ENCODE results near the gene RPTN. TPM values are rescaled to one million over a fixed set of nuclear protein-coding genes. Genes with fewer than 3 reads are reported as not detected.

Gene RPTN, protein sequence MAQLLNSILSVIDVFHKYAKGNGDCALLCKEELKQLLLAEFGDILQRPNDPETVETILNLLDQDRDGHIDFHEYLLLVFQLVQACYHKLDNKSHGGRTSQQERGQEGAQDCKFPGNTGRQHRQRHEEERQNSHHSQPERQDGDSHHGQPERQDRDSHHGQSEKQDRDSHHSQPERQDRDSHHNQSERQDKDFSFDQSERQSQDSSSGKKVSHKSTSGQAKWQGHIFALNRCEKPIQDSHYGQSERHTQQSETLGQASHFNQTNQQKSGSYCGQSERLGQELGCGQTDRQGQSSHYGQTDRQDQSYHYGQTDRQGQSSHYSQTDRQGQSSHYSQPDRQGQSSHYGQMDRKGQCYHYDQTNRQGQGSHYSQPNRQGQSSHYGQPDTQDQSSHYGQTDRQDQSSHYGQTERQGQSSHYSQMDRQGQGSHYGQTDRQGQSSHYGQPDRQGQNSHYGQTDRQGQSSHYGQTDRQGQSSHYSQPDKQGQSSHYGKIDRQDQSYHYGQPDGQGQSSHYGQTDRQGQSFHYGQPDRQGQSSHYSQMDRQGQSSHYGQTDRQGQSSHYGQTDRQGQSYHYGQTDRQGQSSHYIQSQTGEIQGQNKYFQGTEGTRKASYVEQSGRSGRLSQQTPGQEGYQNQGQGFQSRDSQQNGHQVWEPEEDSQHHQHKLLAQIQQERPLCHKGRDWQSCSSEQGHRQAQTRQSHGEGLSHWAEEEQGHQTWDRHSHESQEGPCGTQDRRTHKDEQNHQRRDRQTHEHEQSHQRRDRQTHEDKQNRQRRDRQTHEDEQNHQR
- total RNA-seq (2014; rRNA removed; shearing (Covaris generic)), result not detected in 2 replicates

DNA sequence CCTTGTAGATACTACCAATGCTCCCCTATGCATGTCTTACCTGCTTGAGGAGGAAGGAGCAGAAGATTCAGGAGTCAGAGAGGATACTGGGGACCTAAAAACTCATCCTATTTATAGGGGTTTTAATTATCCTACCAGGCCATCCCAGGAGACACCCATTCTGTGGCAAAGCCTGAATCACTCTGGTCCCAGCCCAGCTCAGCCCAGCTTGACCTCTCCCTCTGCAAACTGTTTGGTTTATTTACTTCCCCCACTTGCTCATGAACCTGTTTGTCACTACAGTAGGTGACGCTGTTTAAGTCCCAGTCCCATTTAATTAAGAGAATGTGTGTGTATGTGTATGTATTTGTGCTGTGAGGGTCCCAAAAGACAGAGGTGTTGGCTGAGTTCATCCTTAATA is at the start of gene RPTN:
TSS of gene RPTN (minus strand) at position 85 of the 400 bp plus-strand sequence. CDS start 1,339 bp downstream, outside the sequence.
- no peak for DNase-seq (ENCODE audit: low read depth)

DNA sequence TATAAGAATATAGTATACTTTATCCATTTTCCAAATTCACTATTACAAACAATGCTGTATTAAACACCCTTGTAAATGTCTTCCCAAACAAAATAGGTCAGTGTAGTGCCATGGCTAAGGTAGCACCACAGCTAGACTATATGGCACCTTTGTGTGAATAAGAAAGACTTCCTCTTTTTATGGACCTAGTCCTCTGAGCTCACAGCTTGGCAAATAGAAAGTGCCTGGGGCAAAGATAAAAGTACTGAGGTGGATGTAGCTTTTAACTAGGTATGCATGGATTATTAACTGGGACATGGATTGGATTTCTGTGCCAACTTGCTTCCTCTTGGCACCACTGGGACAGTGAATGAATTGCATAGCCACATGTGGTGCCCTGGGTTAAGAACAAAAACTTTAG is 40.0 kb upstream of the RPTN start:
- DNase-seq (ENCODE audit: low read depth), result no peak

DNA sequence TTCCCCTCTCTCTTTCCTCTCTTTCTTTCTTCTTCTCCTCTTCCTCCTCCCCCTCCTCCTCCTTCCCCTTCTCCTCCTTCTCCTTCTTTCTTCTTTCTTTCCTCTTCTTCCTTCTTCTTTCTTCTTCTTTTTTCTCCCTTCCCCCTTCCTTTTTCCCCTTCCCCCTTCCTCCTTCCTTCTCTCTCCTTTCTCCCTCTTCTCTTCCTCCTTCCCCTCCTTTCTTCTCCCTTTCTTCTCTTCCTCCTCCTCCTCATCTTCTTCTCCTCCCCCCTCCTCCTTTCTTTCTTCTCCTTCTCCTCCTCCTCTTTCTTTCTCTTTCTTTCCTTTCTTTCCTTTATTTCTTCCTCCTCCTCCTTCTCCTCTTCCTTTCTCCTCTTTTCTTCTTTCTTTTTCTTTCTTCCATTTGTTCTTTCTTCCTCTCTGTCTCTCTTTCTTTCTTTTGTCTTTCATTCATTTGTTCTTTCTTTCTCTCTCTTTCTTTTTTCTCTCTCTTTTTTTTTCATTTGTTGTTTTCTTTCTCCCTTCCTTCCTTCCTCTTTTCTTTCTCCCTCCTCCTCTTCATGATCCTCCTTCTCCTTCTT is 38.4 kb upstream of the RPTN start:
- no peak for DNase-seq (ENCODE audit: low read depth)

DNA sequence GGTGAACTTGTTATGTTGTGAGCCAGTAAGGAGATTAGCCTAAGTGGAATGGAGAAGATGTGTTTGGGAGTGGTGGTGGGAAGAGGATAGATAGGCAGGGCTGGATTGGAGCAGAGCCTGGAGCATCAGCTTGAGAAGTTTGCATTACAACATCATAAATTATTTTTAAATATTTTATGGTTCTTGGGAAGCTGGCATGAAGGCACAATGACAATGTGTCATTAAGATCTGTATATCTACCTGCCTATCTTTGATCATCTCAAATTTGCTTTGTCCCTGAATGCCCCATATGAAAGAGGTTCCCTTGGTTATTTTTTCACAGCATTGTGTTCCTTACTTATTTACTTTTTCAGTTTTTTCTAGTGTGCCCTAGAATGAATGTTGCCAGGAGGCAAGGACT is 32.7 kb upstream of the RPTN start:
- no peak for DNase-seq (ENCODE audit: low read depth)

DNA sequence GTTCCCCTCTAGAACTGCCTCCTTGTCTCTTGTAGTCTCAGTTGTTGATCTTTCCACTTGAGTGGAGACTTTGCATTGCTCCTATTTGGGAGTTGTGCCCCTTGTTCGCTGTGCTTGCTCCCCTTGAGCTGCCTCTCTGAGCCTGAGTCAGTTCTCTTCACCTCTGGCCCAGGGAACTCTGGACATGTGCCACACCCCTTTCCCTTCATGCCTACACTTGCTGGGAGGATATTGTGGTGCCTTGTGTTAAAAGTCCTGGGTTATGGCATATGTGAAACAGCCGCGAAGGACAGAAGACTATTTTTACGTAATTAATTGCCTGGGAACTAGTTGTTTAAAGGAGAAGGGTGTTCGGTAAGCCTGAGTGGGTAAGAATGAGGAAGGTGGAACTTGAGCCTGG is 32.2 kb upstream of the RPTN start:
- DNase-seq (ENCODE audit: low read depth), result no peak

DNA sequence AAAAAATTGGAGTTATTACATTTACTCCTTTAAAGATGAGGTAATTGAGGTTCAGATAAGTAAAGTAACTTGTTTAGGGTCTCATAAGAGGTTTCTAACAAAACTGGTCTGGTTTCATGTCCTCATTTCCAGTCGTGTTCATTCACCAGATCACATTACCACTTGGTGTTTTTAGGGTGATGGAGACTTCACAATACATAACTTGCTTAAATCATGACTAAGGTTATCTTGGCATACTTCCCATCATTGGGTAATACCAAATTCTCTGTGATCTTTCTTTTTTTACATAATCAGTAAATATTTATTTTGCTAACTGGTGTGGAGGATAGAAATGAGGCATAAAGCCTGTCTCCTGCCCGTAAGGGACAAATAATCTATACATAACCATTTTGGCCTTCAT is 31.6 kb upstream of the RPTN start:
- peak; percentile 22 for DNase-seq (ENCODE audit: low read depth)

DNA sequence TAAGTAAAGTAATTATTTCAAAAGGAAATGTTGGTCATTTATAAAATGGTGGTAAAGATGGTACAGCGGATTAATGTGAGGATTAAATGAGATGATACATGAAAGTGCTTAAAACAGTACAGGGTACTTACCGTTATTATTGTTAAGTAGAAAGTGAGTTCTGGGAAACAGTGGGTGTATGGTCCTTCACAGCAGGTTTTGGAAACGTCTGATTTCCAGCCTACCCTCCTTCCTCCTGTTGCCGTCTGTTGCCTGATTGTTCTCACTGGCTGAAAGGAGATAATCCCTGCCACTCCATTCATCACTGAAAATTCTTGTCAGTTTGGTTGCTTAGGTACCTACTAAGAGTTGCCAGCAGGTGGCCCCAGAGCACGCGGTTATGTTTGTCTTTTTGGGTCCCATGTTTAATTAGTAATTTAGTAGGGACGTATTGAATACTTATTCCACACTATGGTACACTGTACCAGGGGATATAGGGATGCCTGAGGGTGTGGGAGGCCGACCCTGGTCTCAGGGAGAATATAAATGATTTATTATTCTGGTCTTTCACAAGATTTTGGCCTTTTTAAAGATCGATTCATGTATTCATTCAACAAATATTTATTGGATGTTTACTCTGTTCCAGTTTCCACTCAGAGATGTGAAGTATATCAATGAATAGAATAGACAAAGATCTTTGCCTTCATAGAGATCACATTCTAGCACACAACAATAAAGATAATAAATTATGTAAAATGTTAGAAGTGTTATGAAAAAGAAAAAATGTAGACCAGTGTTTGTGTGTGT is 30.8 kb upstream of the RPTN start:
- DNase-seq (ENCODE audit: low read depth), result peak; percentile 80

DNA sequence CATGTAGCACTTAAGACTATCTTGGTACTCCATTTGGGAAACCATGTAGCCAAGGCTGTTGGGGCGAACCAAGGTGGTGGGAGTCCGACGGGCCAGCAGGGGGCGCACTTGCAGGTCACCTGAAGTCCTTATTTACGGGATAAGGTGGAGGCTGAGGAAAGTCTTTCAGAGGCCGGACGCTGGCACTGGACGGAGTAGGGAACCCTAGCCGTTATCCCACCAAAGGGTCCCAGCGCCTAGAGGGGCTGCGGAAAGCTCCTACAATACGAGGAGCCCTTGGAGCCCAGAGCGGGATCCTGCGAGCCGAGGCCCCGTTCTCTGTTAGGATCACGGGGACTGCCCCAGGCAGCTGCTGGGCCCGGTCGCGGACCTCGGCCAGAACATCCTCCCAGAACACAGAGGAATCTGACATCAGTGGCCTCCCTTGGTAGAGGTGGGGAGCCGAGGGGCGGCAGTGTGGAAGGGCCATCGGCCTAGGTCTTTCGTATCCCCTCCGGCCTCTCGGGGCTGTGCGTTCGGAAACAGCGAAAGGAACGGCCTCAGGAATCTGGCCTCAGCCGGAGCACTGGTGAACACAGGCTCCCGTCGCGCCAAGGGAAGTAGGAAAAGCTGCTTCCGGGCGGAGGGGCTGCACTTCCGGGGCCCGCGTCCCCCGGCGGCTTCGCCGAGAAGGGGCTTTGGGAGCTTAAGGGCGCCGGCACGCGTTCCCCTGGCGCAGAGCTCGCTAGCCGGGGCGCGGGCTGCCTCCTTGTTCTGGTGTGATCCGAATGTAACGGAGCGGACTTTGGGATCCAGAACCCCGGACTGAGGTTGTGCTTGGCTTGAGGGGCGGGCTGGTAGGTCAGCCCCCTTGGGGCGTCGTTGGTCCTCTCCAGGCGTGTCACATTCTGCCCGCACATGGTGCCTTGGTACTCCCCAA is 29.9 kb upstream of the RPTN start:
- DNase-seq (ENCODE audit: low read depth), result peak; percentile 86

DNA sequence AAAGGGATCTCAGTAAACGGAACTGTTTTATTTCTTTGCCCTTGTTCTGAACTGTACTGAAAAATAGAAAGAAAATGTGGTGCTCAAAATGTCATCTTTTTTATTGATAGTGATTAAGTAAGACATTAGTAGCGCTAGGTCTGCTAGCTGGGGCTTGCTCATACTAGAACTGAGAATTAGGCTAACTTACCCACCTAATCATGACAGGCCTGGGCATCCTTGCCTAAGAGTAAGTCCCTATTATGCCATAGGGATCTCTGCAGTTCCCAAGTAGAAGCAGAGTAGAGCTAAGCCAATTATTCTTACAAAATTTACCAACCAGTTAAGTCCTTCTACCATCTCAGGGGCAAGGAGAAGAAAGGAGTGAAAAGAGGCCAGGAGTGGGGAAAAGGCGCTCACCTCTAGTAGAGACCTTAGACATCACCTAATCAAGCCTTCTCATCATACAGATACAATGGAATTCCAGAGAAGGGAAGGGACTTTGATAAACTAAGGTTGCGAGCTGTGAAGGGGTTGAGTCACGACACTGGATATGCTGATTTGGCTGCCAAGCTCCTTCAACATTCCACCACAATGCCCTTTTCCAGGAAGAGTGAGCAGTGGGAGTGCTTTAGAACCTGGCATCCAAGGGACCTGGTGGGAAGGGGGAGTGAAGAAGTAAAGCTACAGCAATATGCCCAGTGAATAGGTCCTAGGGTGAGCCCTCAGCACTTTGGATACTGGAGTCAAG is 27.7 kb upstream of the RPTN start:
- peak; percentile 40 for DNase-seq (ENCODE audit: low read depth)

DNA sequence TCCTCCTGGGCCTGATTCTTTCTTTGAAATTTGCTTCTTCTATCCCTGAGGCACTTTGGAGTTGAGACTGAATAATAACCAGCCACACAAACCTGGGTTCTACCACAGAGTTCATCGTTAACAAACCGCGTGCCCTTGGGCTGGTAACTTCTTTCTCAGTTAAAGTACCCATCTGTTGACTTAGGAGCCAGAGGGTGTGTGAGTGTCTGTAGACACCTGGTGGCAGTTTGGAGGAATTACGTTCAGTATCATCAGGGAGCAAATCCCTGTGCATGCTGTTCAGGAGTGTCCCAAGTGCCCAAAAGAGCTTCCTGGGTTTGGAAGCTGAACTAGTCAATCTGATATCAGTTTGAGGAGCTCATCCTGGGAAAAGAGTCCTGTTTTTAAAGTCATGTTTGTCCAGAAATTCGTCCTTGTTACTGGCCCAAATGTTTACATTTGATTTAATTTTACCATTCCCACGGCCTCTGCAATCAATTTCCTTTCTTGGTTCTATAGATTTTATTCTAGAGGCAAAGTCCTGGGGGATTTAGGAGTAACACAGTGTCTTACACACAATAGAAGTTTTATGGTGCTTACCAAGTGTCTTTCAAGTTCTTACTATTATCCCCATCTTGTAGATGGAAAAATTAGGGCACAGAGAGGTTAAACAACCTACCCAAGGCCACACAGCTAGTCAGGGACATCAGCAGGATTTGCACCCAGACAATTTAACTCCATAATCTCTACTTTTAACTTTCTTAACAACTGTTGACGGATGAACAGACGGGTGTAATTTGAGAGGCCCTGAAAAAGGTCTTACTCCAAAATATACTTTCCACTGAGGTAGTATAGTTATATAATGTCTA is 26.7 kb upstream of the RPTN start:
- peak; percentile 71 for DNase-seq (ENCODE audit: low read depth)

DNA sequence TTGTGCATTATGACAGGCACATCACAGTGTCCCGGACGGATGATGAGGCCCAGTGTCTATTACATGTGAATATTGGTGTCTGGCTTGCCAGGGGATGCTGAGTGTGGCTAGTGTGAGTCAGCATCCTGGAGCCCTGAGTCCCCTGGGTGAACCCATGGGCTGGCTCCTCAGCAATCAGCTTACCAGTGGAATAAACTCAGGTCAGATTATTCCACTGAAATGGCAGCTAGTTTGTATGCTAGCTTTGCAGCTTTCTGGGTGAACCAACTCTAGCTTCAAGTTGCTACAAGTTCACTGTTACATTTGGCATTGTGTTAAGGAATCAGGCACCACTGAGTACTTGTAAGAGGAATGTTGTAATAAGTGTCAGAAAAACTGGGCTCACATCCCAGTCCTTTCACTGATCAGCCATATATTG is 23.9 kb upstream of the RPTN start:
- peak; percentile 90 for DNase-seq (ENCODE audit: low read depth)

DNA sequence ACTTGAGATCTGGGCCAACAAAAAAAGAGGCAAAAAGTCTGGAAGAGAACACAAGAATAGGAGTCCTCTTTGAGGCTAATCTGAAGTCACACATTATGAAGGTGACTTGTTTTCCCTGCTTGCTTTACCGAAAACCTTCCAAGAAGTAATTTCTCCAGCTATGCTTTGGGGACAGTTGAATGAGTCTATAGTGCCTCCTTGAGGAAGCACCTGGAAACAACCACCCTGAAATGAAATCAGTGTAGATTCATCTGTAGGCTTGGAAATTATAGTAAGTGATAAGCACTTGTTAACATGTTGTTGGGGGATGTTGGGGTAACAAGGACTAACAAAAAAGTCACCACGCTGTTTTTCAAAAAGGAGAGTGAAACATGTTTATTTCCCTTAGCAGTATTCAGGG is 23.4 kb upstream of the RPTN start:
- peak; percentile 37 for DNase-seq (ENCODE audit: low read depth)

DNA sequence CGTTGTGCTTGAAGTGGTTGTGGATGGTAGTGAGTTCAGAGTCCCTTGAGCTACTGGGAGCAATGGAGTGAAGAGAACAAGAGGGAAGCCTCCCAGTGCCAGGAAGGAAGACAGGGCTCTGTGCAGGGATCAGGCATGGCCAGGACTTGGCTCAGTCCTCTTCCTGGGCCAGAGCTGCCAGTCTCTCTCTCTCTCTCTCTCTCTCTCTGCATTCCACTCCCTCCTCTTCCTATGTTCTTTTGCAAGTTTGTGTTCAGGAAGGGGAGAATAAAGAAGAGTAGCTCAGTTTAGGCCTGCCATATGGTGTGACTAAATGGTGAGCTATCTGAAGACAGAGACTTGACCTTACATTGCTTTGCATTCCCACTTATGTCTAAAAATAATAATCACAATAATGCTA is 20.5 kb upstream of the RPTN start:
- DNase-seq (ENCODE audit: low read depth), result no peak

DNA sequence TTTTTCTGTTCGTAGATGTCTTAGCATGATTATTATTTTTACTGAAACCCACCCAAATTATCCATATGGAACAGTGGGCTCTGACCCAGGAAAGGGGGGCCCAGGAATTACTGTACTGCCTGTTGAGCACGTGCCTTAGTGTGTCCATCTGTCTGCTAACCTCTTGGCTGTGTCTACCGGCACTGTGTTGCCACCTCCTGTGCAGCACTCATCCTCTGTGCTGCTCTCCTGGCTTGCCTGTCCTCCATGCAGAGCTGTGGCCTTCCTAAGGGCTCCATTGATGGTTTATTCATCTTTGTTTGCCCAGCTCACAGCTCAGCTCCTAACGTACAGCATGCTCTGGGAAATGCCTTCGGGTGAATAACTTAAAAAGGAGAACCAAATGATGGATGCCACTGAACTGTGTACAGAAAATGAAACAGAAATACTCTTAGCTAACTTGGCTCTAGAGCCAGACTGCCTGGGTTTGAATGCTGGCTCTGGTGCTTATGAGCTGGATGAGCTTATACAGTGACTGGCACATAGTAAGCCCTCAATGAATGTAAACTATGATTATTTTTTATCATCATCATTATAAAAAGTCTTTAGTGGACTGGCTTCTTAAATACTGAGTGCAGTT is 11.4 kb upstream of the RPTN start:
- no peak for DNase-seq (ENCODE audit: low read depth)

DNA sequence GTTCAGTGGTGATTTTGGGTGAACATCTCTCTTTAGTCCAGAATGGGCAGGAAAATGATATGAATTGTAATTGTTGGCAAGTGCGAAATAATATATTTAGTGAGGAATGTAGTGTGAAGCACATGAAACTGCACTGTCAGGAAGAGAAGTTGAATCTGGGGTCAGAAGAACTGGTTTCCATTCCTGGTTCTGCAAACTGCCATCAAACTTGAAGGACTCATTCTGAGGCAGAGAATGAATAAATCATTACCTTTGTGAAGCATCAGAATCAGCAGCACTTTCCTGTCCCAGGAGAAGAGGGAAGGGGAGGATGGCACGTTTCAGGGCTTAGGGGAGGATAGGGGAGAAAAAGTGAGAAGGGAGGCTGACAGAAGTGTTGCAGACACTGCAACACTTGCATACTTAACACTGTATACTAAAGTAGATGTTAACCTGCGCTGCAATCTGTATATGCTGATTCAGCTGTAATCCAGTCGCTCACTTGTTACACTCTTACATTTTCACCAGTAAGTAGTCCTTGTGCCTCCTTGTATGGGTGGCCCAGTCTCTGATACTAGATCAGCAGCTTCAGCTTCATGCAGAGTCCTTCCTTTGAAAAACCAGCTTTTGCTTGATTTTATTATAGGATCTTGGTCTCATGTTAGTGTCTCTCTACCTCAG is 10.5 kb upstream of the RPTN start:
- DNase-seq (ENCODE audit: low read depth), result no peak

DNA sequence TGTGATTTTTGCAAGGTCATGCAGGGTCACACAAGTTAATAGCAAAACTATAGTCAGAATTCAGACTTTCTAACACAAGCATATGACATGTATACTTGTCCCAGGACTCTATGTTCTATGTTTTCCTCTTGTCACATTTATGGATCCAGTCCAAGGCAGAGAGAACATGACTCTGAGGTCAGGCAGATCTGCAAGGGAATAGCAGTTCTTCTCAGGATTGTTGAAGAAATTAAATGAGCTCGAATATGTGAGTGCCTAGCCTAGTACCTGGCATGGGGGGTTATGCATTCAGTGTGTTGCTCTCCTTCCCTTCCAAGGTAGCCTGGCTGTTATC is 9.5 kb upstream of the RPTN start:
- no peak for DNase-seq (ENCODE audit: low read depth)

DNA sequence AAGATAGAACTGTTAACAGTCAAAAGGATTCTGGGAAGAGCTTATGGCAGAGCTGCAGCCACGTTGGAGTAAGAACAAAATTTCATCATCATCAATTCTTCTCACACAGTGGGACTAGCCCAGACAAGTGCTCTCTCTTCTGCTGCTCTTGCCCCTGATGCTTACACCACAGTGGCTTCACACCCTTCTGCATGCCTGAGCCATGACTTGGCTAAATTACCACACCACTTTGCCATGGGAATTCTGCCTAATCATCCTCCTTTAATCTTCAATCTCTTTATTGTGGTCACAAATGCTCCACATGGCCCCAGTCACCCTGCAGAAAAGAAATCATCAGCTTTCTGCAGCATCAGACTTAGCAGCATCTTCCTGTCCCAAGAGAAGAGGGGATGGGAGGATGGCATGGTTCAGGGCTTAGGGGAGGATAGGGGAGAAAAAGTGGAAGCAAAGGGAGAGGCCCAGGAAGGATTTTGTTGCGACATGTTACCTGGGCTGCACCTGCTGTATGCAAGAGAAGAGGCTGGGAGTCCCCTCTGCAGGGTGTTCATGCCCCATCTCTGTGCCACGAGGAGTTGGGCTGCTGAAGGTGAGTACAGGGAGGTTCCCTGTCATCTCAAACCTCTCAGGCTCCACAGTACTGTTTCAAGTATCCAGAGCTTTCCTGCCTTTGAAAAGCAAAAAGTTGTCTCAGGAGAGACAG is 9.0 kb upstream of the RPTN start:
- DNase-seq (ENCODE audit: low read depth), result peak; percentile 93

DNA sequence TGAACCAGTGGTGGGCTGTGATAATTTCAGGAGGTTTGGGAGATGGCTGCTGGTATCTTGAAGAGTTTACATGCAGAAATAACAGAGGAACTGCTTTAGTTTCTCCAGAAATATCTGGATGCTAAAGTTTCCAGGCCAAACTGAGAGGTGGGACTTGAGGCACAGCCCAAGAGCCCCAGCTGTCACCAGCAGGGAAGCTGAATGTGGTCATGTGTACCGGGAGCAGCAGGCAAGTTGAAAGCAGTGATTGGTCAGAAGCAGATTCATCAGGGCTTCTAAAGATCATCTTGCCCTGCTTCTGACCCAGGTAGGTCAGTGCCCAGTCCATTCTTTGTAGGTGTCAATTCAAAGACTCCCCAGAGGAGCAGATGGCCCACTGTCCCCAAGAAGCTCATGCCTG is 7.9 kb upstream of the RPTN start:
- DNase-seq (ENCODE audit: low read depth), result no peak

Data from Daoy (cell line).